Activated CD8-positive, alpha-beta memory T cell treated with anti-CD3 and anti-CD28 coated beads for 36 hours (primary cell): ENCODE results near the gene ATP6V0E1. TPM values are rescaled to one million over a fixed set of nuclear protein-coding genes. Genes with fewer than 3 reads are reported as not detected.

Experiments used
- CTCF ChIA-PET: fragments of 350-600 bp; sonication (Branson Sonifier 250); formaldehyde crosslinking; loops from one replicate; lab custom pipeline; 2021; ENCODE audit warnings: antibody characterized with exemption; lab: Charles Lee
- POLR2A ChIA-PET: fragments of 350-600 bp; sonication (Branson Sonifier 250); formaldehyde crosslinking; loops from one replicate; lab custom pipeline; 2021; ENCODE audit warnings: antibody characterized with exemption; lab: Charles Lee
- total RNA-seq, 2 experiments: library from RNA; stranded (reverse); gene quantifications; one replicate each; pipeline ENCODE4 v1.2.3, GENCODE V29; 2021

The ATP6V0E1 gene
- 100 to 1,000 TPM; 155 TPM for total RNA-seq

- CTCF ChIA-PET = interaction anchor here (0.6 to 2.0 kb wide), 21 partner anchors 11 to 346 kb away, joined by 3 to 13 read pairs (median 4); partner anchors contain the start of genes BNIP1 and RPL26L1
- POLR2A ChIA-PET = interaction anchor here (0.5 to 2.0 kb wide), 17 partner anchors 11 to 212 kb away, joined by 3 to 26 read pairs (median 3); partner anchors contain the start of genes BNIP1 and RPL26L1
Measured at GRCh38 chr5:172983542-172984243, at the start of gene ATP6V0E1. Gene ATP6V0E1 (plus strand): TSS chr5:172983771. CDS start chr5:172983861, 90 bp downstream.

DNA sequence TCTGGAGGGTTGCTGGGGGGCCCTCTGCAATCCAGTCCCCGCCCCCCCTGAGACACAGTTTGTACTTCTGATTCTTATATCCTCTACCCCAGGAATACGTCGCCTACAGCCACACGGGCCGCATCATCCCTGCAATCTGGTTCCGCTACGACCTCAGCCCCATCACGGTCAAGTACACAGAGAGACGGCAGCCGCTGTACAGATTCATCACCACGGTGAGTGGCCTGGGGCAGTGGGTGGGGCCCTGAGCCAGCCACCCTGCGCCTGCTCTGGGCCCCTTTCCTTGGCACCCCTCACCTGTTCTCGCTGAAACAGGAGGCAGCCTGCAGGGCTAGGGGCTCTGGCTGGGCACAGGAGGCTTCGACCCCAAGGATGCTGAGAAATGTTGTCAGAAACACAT lies 48.5 kb upstream of the ATP6V0E1 start:
- POLR2A ChIA-PET = no interaction called here
- CTCF ChIA-PET = interaction anchor here (10.5 kb wide), 1 partner anchor 223 kb away, joined by 140 read pairs; no protein-coding TSS in a partner anchor

DNA sequence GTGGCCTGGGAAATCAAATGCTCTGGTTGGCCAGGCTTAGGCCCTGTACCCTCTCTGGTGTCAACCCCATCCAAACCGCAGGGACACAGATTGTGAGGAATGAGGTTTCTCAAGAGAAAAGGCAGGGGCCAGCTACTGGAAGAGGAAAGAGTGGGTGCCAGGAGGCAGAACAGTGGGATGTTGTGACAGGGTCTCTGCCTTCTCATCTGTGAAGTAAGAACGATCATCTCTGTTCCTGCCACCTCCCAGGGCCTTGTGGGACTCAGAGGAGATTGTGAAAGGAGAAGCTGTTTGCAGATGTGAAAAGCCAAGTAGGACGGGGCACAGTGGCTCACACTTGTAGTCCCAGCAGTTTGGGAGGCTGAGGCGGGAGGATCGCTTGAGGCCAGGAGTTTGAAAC lies 47.2 kb upstream of the ATP6V0E1 start:
- ChIA-PET POLR2A (no interaction called here), CTCF (interaction anchor here (1.2 to 10.5 kb wide), 2 partner anchors 220 to 224 kb away, joined by 5 to 140 read pairs; no protein-coding TSS in a partner anchor)

- ChIA-PET CTCF (interaction anchor here (0.5 to 10.5 kb wide), 5 partner anchors 8 to 294 kb away, joined by 3 to 140 read pairs (median 6); no protein-coding TSS in a partner anchor), POLR2A (no interaction called here)
Measured at GRCh38 chr5:172939071-172939470, 44.5 kb upstream of the ATP6V0E1 start.

DNA sequence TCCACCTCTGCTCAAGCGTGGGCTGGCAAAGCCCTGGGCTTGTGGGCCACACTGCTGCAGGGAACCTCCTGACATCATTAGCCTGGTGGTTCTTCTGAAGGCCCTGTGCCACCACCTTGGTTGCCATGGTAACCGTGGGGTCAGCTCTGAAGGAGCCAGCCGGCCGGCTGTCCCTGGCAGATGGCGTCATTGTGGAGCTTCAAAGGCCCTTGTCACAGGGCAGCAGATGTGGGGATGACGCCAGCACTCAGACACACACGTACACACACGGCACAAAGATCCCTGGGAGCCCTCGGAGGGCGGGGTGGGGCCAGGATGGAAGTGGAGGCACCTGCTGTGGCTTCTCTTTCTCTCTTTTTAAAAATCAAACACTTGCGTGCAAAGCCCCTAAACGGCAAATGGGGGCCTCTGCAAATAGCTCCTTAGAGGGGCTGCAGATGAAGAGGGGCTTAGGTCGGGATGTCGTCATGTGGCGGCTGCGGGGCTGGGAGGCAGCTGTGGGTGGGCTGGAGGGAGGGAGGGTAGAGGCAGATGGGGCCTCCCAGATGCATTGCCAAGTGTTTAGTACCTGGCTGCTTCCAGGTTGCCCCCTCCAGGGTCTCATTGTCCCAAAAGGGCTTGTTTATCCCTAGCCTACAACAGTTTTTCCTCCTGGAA lies 43.8 kb upstream of the ATP6V0E1 start:
- ChIA-PET POLR2A (no interaction called here), CTCF (interaction anchor here (0.5 to 10.5 kb wide), 4 partner anchors 9 to 228 kb away, joined by 3 to 140 read pairs (median 9); no protein-coding TSS in a partner anchor)

DNA sequence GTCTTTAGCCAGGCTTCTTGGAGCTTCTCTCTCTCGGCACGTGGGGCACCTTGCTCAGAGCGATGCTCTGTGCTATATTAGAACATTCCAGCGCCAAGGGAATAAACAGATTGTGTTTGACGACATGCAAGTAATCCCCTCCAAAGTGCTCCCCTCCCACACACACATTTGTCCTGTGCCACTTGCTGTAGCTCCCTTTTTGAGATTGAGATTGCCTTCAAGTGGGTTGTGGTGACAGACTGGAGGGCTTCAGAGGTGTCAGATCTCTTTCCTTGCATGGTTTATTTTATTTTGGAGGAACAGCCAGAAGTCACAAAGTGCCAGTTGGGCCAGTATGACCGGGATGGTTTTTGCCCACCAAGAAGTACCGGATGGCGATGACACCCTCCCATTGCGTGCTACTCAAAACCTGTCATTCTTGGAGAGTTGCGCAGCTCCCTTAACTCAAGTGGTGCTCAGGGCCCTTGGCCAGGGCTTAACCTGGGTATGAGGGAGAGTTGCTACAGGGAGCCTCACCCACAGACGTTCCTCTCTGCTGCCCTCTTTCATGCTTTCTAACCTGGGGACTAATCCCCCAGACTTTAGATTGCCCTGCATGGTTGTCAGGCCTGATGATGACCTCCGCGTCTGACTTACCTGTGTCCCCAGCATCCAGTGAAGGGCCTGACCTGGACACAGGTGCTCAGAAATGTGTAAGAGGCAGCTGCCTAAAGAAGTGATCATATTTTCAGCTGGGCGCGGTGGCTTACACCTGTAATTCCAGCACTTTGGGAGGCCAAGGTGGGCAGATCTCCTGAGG lies 43.1 kb upstream of the ATP6V0E1 start:
- ChIA-PET CTCF (interaction anchor here (1.4 to 10.5 kb wide), 4 partner anchors 10 to 228 kb away, joined by 5 to 140 read pairs (median 9); no protein-coding TSS in a partner anchor), POLR2A (no interaction called here)

DNA sequence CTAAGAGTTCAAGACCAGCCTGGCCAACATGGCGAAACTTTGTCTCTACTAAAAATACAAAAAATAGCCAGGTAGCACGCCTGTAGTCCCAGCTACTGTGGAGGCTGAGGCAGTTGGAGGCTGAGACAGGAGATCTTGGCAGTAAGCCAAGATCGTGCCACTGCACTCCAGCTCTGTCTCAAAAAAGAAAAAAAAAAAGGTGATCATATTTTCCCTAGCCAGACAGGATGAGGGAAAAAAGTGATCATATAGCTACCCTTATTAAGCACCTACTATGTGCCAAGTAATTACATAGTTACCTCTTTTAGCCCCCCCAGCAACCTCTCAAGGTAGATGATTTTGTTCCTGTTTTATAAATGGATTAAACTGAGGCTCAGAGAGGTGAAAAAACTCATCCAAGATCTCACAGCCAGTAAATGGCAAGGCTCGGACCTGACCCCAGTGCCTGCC lies 42.5 kb upstream of the ATP6V0E1 start:
- CTCF ChIA-PET = interaction anchor here (0.6 to 1.4 kb wide), 2 partner anchors 224 to 1051 kb away, joined by 3 to 5 read pairs; no protein-coding TSS in a partner anchor
- POLR2A ChIA-PET = no interaction called here

- ChIA-PET POLR2A (no interaction called here), CTCF (interaction anchor here (1.2 to 1.3 kb wide), 2 partner anchors 17 to 229 kb away, joined by 3 to 5 read pairs; partner anchors contain the start of gene RPL26L1)
Measured at GRCh38 chr5:172942556-172942955, 41.0 kb upstream of the ATP6V0E1 start.

DNA sequence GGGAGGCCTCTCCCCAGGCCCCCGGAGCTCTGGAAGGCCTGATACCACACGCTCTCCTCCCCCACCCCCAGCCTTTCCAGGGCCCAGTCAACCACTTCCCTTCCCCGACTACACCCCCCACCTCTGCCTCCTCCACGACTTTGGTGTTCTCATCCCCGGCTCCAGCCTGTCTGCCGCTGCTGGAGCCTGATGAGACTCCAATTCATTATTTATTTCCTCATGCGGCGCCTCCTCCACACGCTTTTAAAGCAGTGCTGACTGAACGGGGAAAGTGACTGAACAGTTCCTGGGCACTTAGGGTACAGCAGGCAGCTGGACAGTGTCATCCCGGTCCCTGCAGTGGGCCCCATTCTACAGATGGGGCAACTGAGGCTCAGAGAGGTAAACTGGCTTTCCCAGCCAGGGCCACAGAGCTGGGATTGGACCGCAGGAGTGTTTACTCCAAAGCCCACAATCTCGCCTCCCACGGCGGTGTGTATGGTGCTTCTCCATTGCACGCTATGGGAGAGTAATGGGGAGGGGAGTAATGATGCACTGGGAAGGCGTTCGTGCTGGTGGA lies 40.2 kb upstream of the ATP6V0E1 start:
- CTCF ChIA-PET = no interaction called here
- POLR2A ChIA-PET = no interaction called here

GRCh38 chr5:172943906-172944305 lies 39.7 kb upstream of the ATP6V0E1 start:
- ChIA-PET POLR2A (no interaction called here), CTCF (no interaction called here)

- ChIA-PET POLR2A (no interaction called here), CTCF (no interaction called here)
Measured at GRCh38 chr5:172944741-172945140, 38.8 kb upstream of the ATP6V0E1 start.

GRCh38 chr5:172945151-172945550 lies 38.4 kb upstream of the ATP6V0E1 start:
- ChIA-PET CTCF (no interaction called here), POLR2A (no interaction called here)

DNA sequence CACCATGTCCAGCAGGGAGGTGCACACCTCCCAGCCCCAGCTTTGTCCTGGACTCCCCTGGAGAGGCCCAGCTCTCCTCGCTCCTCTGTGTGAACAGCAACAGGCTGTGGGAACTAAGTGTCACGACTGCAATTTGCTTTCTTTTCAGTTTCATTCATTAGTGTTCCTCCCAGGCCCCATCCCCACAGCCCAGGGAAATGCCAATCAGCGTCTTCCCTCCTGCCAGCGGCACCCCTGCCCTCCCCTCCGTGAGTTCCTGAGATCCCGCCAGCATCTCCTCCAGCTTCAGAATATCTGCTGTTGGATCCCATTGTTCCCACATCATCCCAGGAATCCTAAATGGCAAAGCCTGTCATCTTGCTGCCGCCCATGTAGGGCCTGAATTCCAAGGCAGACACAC lies 37.4 kb upstream of the ATP6V0E1 start:
- ChIA-PET POLR2A (no interaction called here), CTCF (interaction anchor here (0.6 to 0.9 kb wide), 2 partner anchors 249 to 484 kb away, joined by 3 read pairs; no protein-coding TSS in a partner anchor)

DNA sequence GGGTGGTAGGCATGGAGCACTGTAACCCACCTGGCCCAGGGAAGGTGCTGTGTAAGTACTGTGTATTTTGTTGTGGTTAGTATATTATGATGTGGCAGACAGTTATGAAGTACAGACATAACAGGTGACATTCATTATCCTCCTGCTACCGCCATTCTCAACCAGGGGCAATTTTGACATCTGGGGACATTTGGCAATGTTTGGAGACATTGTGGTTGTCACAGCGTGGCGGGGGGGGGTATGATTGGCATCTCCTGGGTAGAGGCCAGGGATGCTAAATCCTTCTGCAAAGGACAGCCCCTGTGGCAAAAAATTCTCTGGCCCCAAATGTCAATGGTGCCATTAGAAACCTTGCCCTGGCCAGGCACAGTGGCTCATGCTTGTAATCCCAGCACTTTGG lies 34.1 kb upstream of the ATP6V0E1 start:
- CTCF ChIA-PET = interaction anchor here (1.2 kb wide), 1 partner anchor 10 kb away, joined by 4 read pairs; the partner anchor contains the start of gene RPL26L1
- POLR2A ChIA-PET = no interaction called here

GRCh38 chr5:172950176-172950965 lies 33.2 kb upstream of the ATP6V0E1 start:
- ChIA-PET POLR2A (no interaction called here), CTCF (interaction anchor here (0.6 to 1.3 kb wide), 3 partner anchors 9 to 234 kb away, joined by 4 read pairs; partner anchors contain the start of gene RPL26L1)

DNA sequence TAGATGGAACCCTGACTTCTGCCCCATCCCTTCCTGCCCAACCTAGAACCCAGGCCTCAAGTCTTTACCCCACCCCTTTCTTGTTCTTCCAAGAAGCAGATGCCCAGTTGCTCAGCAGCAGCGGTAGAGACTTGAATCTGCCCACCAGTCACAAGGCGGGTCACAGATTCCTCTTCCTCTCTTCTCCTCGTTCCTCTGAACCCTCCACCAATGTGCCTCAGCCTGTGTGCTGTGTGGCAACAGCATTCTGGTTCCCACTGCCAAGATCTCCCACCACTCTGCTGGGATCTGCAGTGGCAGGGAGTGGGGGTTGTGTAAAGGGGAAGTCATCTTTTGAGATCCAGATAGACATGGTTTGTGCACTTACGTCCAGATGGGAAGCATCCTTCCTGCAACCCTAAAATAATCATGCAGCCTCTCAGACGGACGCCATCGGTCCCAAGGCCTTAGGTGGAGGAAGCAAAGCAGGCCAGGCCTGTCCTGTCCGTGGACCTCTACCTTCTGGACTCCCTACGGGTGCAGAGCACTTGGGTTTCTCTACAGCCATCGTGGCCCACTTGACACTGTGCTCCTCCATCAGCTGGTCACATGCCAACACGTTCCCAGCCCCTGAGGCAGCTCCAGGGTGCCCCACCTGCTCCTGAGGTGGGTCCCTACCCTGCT lies 32.1 kb upstream of the ATP6V0E1 start:
- POLR2A ChIA-PET = no interaction called here
- CTCF ChIA-PET = interaction anchor here (2.7 kb wide), 1 partner anchor 237 kb away, joined by 9 read pairs; no protein-coding TSS in a partner anchor

DNA sequence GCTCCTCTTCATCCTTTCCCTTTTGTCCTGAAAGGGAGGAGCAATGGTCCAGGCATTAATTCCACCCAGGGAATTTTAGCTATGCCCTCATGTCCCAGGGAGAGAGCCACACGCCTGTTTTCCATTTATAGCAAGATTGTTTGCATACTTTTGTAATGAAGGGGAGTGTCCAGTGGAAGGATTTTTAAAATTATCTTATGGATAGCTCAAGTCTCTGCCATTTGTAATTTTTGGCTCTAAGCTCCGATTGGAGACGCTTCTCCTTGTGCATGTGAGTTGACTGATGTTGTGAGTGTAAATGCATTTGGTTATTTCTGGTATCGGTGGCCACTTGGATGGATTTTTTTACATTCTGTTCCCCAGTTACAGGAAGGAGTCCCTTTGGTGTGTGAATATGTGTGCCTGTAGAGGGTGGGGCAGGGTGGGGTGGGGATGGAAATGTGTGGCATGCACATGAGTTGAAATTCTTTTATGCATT lies 31.5 kb upstream of the ATP6V0E1 start:
- ChIA-PET CTCF (interaction anchor here (2.7 kb wide), 1 partner anchor 238 kb away, joined by 9 read pairs; no protein-coding TSS in a partner anchor), POLR2A (no interaction called here)
